HFFc6 (cell line): Measurements from ENCODE around the gene OCA2. TPM values are rescaled to one million over a fixed set of nuclear protein-coding genes. Genes with fewer than 3 reads are reported as not detected.

ENCODE experiments used
- DNase-seq: peaks from one replicate; pipeline ENCODE4 v3.0.0-alpha.2; 2018
- H3K27ac Mint-ChIP-seq: 2 replicates; pipeline ENCODE4 v1.8.0; 2020; ENCODE audit warnings: mild to moderate bottlenecking, mixed read lengths
- H3K27me3 Mint-ChIP-seq: 2 replicates; pipeline ENCODE4 v1.8.0; 2021; ENCODE audit warnings: mild to moderate bottlenecking, moderate library complexity, mixed read lengths; ENCODE audit not compliant: insufficient read depth
- H3K36me3 Mint-ChIP-seq: 2 replicates; pipeline ENCODE4 v1.8.0; 2021; ENCODE audit warnings: low read depth, mixed read lengths
- H3K4me1 Mint-ChIP-seq: 2 replicates; pipeline ENCODE4 v1.8.0; 2020; ENCODE audit warnings: low read depth, mixed read lengths
- H3K4me3 Mint-ChIP-seq: 2 replicates; pipeline ENCODE4 v1.8.0; 2020; ENCODE audit warnings: mild to moderate bottlenecking, moderate library complexity, mixed read lengths
- H3K9me3 Mint-ChIP-seq: 2 replicates; pipeline ENCODE4 v1.8.0; 2020; ENCODE audit warnings: mild to moderate bottlenecking, mixed read lengths
- CTCF ChIP-seq: fragments of 200-600 bp; sonication (generic); IDR thresholded peaks from 2 replicates; pipeline ENCODE4 v1.5.0; 2021; ENCODE audit warnings: antibody characterized with exemption, mild to moderate bottlenecking
- total RNA-seq, 6 experiments: library from RNA; stranded (reverse); fragmentation: NEBNext Ultra II Directional; extraction: Animal tissue kit (Norgen Biotek cat#: 25700); gene quantifications; 2 replicates in 1 of 6; 3 replicates in 5 of 6; pipeline ENCODE4 v1.2.3, GENCODE V29; 2021

Gene OCA2
- total RNA-seq, 6 experiments from 2014 or later, result not detected

GRCh38 chr15:27815035-27815434 lies 284.1 kb downstream of the OCA2 start:
- TF ChIP-seq CTCF, result no peak
- Mint-ChIP-seq H3K27me3 (peaks cover 4% of the 10 kb centered on the region), H3K4me1 (peaks cover under 1% of the 10 kb centered on the region; the same call in 1 of the 2 replicates), H3K36me3 (peaks cover 7% of the 10 kb centered on the region; the same call in 1 of the 2 replicates), H3K9me3 (peaks cover 37% of the 10 kb centered on the region), H3K4me3 (no peak overlapping the region), H3K27ac (no peak overlapping the region)
- no peak for DNase-seq

- H3K27ac Mint-ChIP-seq, result no peak overlapping the region
- no peak overlapping the region for H3K4me3 Mint-ChIP-seq
- no peak for TF ChIP-seq CTCF
- no peak for DNase-seq
- peaks cover 45% of the 10 kb centered on the region for H3K9me3 Mint-ChIP-seq
- H3K36me3 Mint-ChIP-seq, result peaks cover 7% of the 10 kb centered on the region; the same call in 1 of the 2 replicates
- no peaks in the 10 kb centered on the region for H3K4me1 Mint-ChIP-seq
- H3K27me3 Mint-ChIP-seq, result peaks cover 4% of the 10 kb centered on the region
Observed at GRCh38 chr15:27813139-27813538, 286.0 kb downstream of the OCA2 start.

GRCh38 chr15:27808182-27808581 lies 290.9 kb downstream of the OCA2 start:
- Mint-ChIP-seq H3K4me3 (no peak overlapping the region), H3K36me3 (no peaks in the 10 kb centered on the region), H3K27me3 (no peaks in the 10 kb centered on the region; the same call in 1 of the 2 replicates), H3K27ac (no peak overlapping the region), H3K9me3 (peaks cover 51% of the 10 kb centered on the region; the same call in 1 of the 2 replicates), H3K4me1 (no peaks in the 10 kb centered on the region)
- no peak for DNase-seq
- no peak for TF ChIP-seq CTCF

- no peaks in the 10 kb centered on the region for H3K4me1 Mint-ChIP-seq
- DNase-seq, result no peak
- no peak overlapping the region for H3K4me3 Mint-ChIP-seq
- H3K36me3 Mint-ChIP-seq, result no peaks in the 10 kb centered on the region
- no peak overlapping the region for H3K27ac Mint-ChIP-seq
- no peaks in the 10 kb centered on the region; the same call in 1 of the 2 replicates for H3K27me3 Mint-ChIP-seq
- peaks cover 50% of the 10 kb centered on the region; the same call in 1 of the 2 replicates for H3K9me3 Mint-ChIP-seq
- no peak for TF ChIP-seq CTCF
Observed at GRCh38 chr15:27807335-27807734, 291.8 kb downstream of the OCA2 start.

- H3K4me1 Mint-ChIP-seq, result no peaks in the 10 kb centered on the region
- peaks cover 50% of the 10 kb centered on the region; the same call in 1 of the 2 replicates for H3K9me3 Mint-ChIP-seq
- no peaks in the 10 kb centered on the region; the same call in 1 of the 2 replicates for H3K27me3 Mint-ChIP-seq
- no peak for TF ChIP-seq CTCF
- DNase-seq, result no peak
- no peak overlapping the region for H3K4me3 Mint-ChIP-seq
- H3K36me3 Mint-ChIP-seq, result no peaks in the 10 kb centered on the region
- H3K27ac Mint-ChIP-seq, result no peak overlapping the region
Observed at GRCh38 chr15:27806396-27806795, 292.7 kb downstream of the OCA2 start.
